ENCODE data around the gene GCK. TPM values are rescaled to one million over a fixed set of nuclear protein-coding genes. Genes with fewer than 3 reads are reported as not detected.

Gene GCK
- total and polyA plus RNA-seq, 5 donors from 2014 or later = 0.47 to 1.2 (median 0.57) TPM; not detected in 1

DNA sequence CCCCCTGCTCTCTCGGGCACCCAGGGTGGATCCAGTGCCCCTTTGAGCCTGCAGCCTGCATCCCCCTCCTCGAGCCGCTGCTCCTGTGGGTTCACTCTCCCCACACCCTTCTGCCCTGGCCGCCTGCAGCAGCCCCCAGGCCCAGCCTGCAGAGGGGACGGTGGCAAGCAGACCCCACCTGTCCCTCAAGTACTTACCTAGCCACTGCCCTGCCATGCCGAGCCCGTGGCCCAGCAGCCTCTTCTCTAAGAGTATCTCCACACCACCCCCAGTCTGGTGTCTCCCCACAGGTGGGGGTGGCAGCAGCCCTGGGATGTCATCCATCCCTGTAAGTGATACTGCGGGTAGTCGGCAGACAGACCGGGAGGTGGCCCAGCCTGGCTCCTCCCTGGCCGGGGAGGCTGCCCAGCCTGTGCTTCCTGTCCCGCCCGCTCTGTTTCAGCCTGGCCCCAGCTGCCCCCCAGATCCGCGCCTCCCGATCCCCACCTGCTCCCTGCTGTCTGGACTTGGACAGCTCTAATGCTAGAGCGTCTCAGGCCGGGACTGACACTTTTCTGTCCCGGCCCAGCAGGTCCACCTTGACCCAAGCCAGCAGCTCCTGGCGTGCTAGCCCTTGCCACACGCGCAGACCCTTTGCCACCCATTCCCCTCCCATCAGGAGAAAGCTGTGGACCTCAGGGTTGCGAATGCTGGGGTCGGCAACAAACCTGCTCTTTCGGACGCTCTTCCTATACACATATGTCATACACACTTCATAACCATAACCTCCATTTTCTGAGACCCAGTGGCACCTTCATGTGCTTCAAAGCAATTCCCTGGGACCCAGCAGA, 36.5 kb upstream of the GCK start:
- Mint-ChIP-seq H3K36me3 (no peaks in the 10 kb centered on the region), H3K9me3 (no peaks in the 10 kb centered on the region), H3K27ac (no peak overlapping the region), H3K27me3 (no peaks in the 10 kb centered on the region), H3K4me1 (no peaks in the 10 kb centered on the region), H3K4me3 (no peak overlapping the region)
- Histone ChIP-seq H3K27ac (ENCODE audit: insufficient read depth, low read length, poor library complexity, severe bottlenecking) (no peak overlapping the region), H3K9me3 (ENCODE audit: control insufficient read depth in 2 of 2, low read length in 2 of 2) (no peaks in the 10 kb centered on the region), H3K4me1 (ENCODE audit: control insufficient read depth, insufficient read depth, low read length, poor library complexity, severe bottlenecking) (no peaks in the 10 kb centered on the region), H3K36me3 (ENCODE audit: control insufficient read depth, insufficient read depth, low read length) (no peaks in the 10 kb centered on the region), H3K27me3 (ENCODE audit: control insufficient read depth, insufficient read depth, low read length) (no peaks in the 10 kb centered on the region), H3K4me3 (ENCODE audit: low read depth, low read length) (no peak overlapping the region)
- DNase-seq (no peak), ATAC-seq (ENCODE audit: low read depth in 2 of 2) (no peak)

DNA sequence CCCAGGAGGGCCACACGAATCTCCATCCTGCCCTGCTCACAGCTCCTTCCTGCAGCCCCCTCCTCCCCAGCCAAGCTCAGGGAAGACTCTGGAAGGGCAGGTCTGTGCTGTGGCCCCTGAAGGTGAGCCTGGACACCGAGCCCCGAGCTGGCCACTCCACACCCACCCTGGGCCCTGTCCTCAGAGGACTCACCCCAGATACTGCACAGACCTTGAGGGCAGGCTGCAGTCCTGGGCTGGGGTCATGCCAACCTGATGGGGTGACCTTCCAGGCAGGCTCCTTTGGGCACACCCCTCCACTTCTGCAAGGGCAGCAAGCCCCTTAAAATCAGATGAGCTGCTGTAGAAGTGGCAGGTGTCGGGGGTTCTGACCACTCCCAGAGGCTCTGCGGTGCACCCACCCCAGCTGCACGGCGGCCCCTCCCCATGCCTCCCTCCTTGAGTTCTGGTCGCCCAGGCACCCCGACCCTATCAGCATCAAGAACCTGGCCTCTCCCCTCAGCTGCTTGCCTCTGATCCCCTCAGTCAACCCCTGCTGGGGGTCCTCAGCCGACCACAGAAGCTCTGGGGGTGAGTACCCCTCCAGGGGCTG, 35.8 kb upstream of the GCK start:
- Mint-ChIP-seq H3K27me3 (no peaks in the 10 kb centered on the region), H3K4me1 (no peaks in the 10 kb centered on the region), H3K27ac (no peak overlapping the region), H3K9me3 (no peaks in the 10 kb centered on the region), H3K36me3 (no peaks in the 10 kb centered on the region), H3K4me3 (no peak overlapping the region)
- Histone ChIP-seq H3K36me3 (ENCODE audit: control insufficient read depth, insufficient read depth, low read length) (no peaks in the 10 kb centered on the region), H3K4me3 (ENCODE audit: low read depth, low read length) (no peak overlapping the region), H3K4me1 (ENCODE audit: control insufficient read depth, insufficient read depth, low read length, poor library complexity, severe bottlenecking) (no peaks in the 10 kb centered on the region), H3K27me3 (ENCODE audit: control insufficient read depth, insufficient read depth, low read length) (no peaks in the 10 kb centered on the region), H3K9me3 (ENCODE audit: control insufficient read depth in 2 of 2, low read length in 2 of 2) (no peaks in the 10 kb centered on the region), H3K27ac (ENCODE audit: insufficient read depth, low read length, poor library complexity, severe bottlenecking) (no peak overlapping the region)
- no peak for ATAC-seq (ENCODE audit: low read depth in 2 of 2)
- DNase-seq = no peak

DNA sequence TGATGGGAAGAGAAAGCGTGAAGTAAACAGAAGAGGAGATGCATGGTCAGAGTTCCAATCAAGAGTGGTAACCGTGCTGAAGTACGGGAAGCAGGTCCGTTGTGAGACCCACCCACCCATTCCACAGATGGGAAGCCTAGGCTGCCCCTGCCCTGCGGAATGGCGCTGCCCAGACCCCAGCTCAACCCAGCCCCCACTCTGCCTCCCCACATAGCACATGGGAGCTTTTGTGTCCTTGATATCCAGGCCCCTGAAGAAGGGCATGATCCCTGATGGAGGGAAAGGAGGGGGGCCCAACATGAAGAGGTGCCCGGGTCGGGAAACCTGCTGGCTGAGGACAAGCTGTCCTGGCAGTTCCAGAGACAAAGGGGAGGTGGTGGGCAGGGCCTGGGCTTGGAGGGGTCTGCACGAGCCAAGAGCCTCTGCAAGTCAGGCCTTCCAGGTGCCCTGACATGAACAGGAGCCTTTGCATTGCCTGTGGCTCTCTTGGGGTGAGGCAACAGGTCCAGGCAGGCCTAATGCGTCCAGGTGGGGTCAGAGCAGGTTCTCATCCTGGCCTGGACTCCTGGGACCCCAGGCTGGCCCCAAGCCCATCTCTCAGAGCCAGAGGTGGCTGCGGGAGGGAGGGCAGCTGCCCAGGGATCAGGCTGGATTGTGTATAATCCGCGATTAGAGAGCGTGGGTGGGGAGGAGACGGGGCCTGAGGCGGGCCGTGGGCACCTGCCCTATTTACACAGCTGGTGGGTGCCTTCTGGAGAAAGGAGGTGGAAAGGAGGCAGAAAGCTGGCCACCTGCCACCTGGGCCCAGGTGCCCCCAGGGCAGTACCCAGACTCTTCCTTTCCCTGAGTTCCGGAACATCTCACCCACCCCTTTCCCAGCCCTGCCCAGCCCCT, 35.1 kb upstream of the GCK start:
- Mint-ChIP-seq H3K4me3 (no peak overlapping the region), H3K36me3 (no peaks in the 10 kb centered on the region), H3K4me1 (no peaks in the 10 kb centered on the region), H3K9me3 (no peaks in the 10 kb centered on the region), H3K27ac (no peak overlapping the region), H3K27me3 (no peaks in the 10 kb centered on the region)
- no peaks in the 10 kb centered on the region for H3K9me3 ChIP-seq (ENCODE audit: control insufficient read depth in 2 of 2, low read length in 2 of 2)
- no peak overlapping the region for H3K27ac ChIP-seq (ENCODE audit: insufficient read depth, low read length, poor library complexity, severe bottlenecking)
- H3K27me3 ChIP-seq (ENCODE audit: control insufficient read depth, insufficient read depth, low read length) = no peaks in the 10 kb centered on the region
- ATAC-seq (ENCODE audit: low read depth in 2 of 2) (no peak), DNase-seq (no peak)
- no peak overlapping the region for H3K4me3 ChIP-seq (ENCODE audit: low read depth, low read length)
- H3K4me1 ChIP-seq (ENCODE audit: control insufficient read depth, insufficient read depth, low read length, poor library complexity, severe bottlenecking) = no peaks in the 10 kb centered on the region
- H3K36me3 ChIP-seq (ENCODE audit: control insufficient read depth, insufficient read depth, low read length) = no peaks in the 10 kb centered on the region

DNA sequence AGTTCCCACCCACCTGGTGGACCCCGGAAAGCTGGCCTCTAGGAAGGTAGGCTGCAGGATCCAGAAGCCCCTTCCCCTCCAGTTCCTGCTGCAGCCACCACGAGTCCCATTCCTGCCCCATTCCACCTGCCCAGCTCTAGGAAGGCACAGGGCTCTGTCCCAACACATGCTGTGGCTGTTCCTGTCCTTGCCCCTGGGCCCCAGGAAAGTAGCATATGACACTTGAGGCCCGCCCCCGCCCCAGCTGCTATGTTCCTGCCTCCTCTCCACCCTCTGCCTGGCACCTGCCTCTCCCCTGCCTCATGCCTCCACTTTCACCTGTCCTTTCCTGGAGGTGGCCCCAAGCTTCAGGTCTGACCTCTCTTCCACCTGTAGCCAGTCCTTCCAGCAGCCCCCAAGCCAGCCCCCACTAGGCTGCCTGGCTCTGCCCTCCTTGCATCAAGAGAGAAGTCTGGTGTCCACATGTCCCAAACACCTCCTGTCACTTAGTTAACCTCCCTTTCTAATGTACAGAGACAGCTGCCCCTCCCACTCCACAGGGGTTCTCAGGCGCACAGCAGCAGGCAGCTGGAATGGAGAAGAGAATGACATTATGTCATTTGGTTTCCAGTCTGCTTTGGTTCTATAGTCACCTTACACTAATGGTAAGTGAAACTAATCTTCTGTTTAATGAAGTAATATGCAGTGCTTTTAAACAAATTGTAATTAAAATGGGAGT, 34.3 kb upstream of the GCK start:
- no peaks in the 10 kb centered on the region for H3K9me3 ChIP-seq (ENCODE audit: control insufficient read depth in 2 of 2, low read length in 2 of 2)
- no peak overlapping the region for H3K27ac Mint-ChIP-seq
- no peaks in the 10 kb centered on the region for H3K4me1 ChIP-seq (ENCODE audit: control insufficient read depth, insufficient read depth, low read length, poor library complexity, severe bottlenecking)
- no peaks in the 10 kb centered on the region for H3K36me3 Mint-ChIP-seq
- H3K4me1 Mint-ChIP-seq = no peaks in the 10 kb centered on the region
- no peak overlapping the region for H3K4me3 ChIP-seq (ENCODE audit: low read depth, low read length)
- H3K36me3 ChIP-seq (ENCODE audit: control insufficient read depth, insufficient read depth, low read length) = no peaks in the 10 kb centered on the region
- ATAC-seq (ENCODE audit: low read depth in 2 of 2) = no peak
- no peaks in the 10 kb centered on the region for H3K9me3 Mint-ChIP-seq
- DNase-seq = no peak
- no peak overlapping the region for H3K27ac ChIP-seq (ENCODE audit: insufficient read depth, low read length, poor library complexity, severe bottlenecking)
- H3K4me3 Mint-ChIP-seq = no peak overlapping the region
- no peaks in the 10 kb centered on the region for H3K27me3 ChIP-seq (ENCODE audit: control insufficient read depth, insufficient read depth, low read length)
- H3K27me3 Mint-ChIP-seq = no peaks in the 10 kb centered on the region

DNA sequence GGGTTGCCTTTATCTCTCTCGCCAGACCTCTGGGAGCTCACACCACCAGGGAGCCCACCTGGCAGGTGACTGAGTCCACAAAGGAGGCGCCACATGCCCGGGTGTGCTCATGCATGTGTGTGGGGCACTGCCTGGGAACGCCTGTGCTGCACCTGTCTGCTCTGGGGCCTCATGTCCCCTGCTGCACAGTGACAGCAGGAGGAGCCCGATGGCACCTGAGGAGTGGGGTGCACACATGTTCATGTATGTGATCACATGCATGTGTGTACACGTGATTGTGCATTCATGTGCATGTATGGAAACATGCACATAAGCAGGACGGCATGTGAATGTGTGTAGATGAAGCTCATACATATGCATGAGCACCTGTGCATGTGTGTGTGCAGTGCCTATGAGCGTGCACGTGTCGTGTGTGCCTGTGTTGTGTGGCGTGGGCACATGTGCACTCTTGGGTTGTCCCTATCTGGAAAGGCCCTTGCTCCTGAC, 33.6 kb upstream of the GCK start:
- Histone ChIP-seq H3K4me3 (ENCODE audit: low read depth, low read length) (no peak overlapping the region), H3K4me1 (ENCODE audit: control insufficient read depth, insufficient read depth, low read length, poor library complexity, severe bottlenecking) (no peaks in the 10 kb centered on the region), H3K27me3 (ENCODE audit: control insufficient read depth, insufficient read depth, low read length) (no peaks in the 10 kb centered on the region), H3K36me3 (ENCODE audit: control insufficient read depth, insufficient read depth, low read length) (no peaks in the 10 kb centered on the region), H3K27ac (ENCODE audit: insufficient read depth, low read length, poor library complexity, severe bottlenecking) (no peak overlapping the region), H3K9me3 (ENCODE audit: control insufficient read depth in 2 of 2, low read length in 2 of 2) (no peaks in the 10 kb centered on the region)
- no peaks in the 10 kb centered on the region for H3K27me3 Mint-ChIP-seq
- no peak overlapping the region for H3K27ac Mint-ChIP-seq
- peaks cover 0 to 2% (median 0%) of the 10 kb centered on the region in 7 donors for H3K9me3 Mint-ChIP-seq
- DNase-seq = no peak
- H3K4me1 Mint-ChIP-seq = no peaks in the 10 kb centered on the region
- no peak for ATAC-seq (ENCODE audit: low read depth in 2 of 2)
- no peaks in the 10 kb centered on the region for H3K36me3 Mint-ChIP-seq
- H3K4me3 Mint-ChIP-seq = peak overlapping the region in 1 of 4 donors; percentile 38

DNA sequence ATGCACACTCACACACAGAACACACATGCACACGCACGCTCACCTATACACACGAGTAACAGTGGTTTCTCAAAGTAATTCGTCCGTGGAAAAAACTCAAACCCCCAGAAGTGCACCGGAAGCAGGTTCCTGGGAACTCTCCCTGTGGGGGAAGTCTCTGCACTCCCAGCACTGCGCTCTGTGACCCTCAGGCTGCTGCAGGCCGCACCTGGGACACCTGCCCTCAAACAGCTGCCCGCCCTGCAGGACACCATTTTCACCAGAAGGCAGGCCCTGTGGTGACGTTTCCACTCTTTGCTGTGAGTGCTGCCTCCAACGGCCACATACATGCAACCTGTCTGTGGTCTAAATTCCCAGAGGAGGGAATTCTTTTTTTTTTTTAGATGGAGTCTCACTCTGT, 32.8 kb upstream of the GCK start:
- no peak for DNase-seq
- Histone ChIP-seq H3K9me3 (ENCODE audit: control insufficient read depth in 2 of 2, low read length in 2 of 2) (no peaks in the 10 kb centered on the region), H3K27ac (ENCODE audit: insufficient read depth, low read length, poor library complexity, severe bottlenecking) (no peak overlapping the region), H3K27me3 (ENCODE audit: control insufficient read depth, insufficient read depth, low read length) (no peaks in the 10 kb centered on the region), H3K4me1 (ENCODE audit: control insufficient read depth, insufficient read depth, low read length, poor library complexity, severe bottlenecking) (no peaks in the 10 kb centered on the region), H3K4me3 (ENCODE audit: low read depth, low read length) (no peak overlapping the region), H3K36me3 (ENCODE audit: control insufficient read depth, insufficient read depth, low read length) (no peaks in the 10 kb centered on the region)
- H3K27me3 Mint-ChIP-seq = no peaks in the 10 kb centered on the region
- H3K9me3 Mint-ChIP-seq = peaks cover 0 to 2% (median 0%) of the 10 kb centered on the region in 7 donors
- no peaks in the 10 kb centered on the region for H3K4me1 Mint-ChIP-seq
- no peak overlapping the region for H3K27ac Mint-ChIP-seq
- H3K36me3 Mint-ChIP-seq = no peaks in the 10 kb centered on the region
- no peak for ATAC-seq (ENCODE audit: low read depth in 2 of 2)
- H3K4me3 Mint-ChIP-seq = no peak overlapping the region

DNA sequence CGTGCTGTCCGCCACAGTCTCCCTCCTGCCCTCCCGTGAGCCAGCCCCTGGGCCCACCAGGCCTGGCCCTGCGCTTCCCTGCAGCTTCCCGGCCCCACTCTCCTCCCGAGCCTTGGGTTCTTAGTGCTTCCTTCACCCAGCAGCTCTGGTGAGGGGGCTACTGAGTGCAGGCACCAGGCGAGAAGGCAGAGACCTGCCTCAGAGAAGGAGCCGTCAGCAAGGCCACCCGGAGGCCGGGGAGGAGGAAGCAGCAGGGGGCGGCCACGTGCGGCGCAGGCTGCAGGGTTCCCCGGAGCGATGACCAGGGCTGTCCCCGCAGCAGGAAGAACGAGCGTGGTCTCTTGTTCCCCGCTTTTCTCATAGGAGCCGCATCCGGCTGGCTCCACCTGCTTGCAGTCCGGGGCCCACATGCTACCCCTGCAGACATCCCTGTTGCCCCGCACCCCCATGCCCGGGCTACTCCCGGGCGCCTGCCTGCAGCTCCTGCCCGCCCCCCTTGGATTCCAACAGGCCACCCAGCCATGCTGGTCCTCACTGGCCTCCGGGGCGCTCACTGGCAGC, 32.1 kb upstream of the GCK start:
- Histone ChIP-seq H3K4me1 (ENCODE audit: control insufficient read depth, insufficient read depth, low read length, poor library complexity, severe bottlenecking) (no peaks in the 10 kb centered on the region), H3K4me3 (ENCODE audit: low read depth, low read length) (no peak overlapping the region), H3K36me3 (ENCODE audit: control insufficient read depth, insufficient read depth, low read length) (no peaks in the 10 kb centered on the region), H3K27me3 (ENCODE audit: control insufficient read depth, insufficient read depth, low read length) (no peaks in the 10 kb centered on the region), H3K9me3 (ENCODE audit: control insufficient read depth in 2 of 2, low read length in 2 of 2) (no peaks in the 10 kb centered on the region), H3K27ac (ENCODE audit: insufficient read depth, low read length, poor library complexity, severe bottlenecking) (no peak overlapping the region)
- DNase-seq (no peak), ATAC-seq (ENCODE audit: low read depth in 2 of 2) (no peak)
- Mint-ChIP-seq H3K9me3 (peaks cover 0 to 2% (median 0%) of the 10 kb centered on the region in 7 donors), H3K36me3 (no peaks in the 10 kb centered on the region), H3K27ac (no peak overlapping the region), H3K27me3 (no peaks in the 10 kb centered on the region), H3K4me3 (no peak overlapping the region), H3K4me1 (no peaks in the 10 kb centered on the region)
